GM23338 (cell line): ENCODE measurements around the gene RXRG. TPM values are rescaled to one million over a fixed set of nuclear protein-coding genes. Genes with fewer than 3 reads are reported as not detected.

ENCODE experiments used
- ATAC-seq: fragments of 200-7000 bp; cut with Tn5 transposase; 3 replicates; pipeline ENCODE4 v1.9.1; 2020
- DNase-seq: peaks from one replicate; pipeline ENCODE4 v3.0.0-alpha.2; 2015; ENCODE audit warnings: low spot score
- H2AFZ ChIP-seq: fragments of 200-600 bp; sonication (generic); 2 replicates; pipeline ENCODE4 v1.8.0; 2016; ENCODE audit warnings: antibody characterized with exemption, mild to moderate bottlenecking, moderate library complexity
- H3F3A ChIP-seq: fragments of 200-600 bp; sonication (generic); replicated peaks from 2 replicates; pipeline ENCODE4 v1.8.0; 2017; ENCODE audit warnings: antibody characterized with exemption, mixed run types, low read depth
- H3K27ac ChIP-seq: fragments of 200-600 bp; sonication (generic); 2 replicates; pipeline ENCODE4 v1.6.1; 2016; ENCODE audit warnings: low read depth
- H3K27me3 ChIP-seq: fragments of 200-600 bp; sonication (generic); 2 replicates; pipeline ENCODE4 v1.8.0; 2016; ENCODE audit warnings: mild to moderate bottlenecking, mixed run types, moderate library complexity; ENCODE audit not compliant: insufficient read depth
- H3K36me3 ChIP-seq: fragments of 200-600 bp; sonication (generic); 2 replicates; pipeline ENCODE4 v1.8.0; 2016; ENCODE audit warnings: mild to moderate bottlenecking; ENCODE audit not compliant: insufficient read depth
- H3K4me1 ChIP-seq: fragments of 200-600 bp; sonication (generic); 2 replicates; pipeline ENCODE4 v1.8.0; 2016; ENCODE audit warnings: mild to moderate bottlenecking, moderate library complexity; ENCODE audit not compliant: insufficient read depth
- H3K4me2 ChIP-seq: fragments of 200-600 bp; sonication (generic); 2 replicates; pipeline ENCODE4 v1.7.1; 2017; ENCODE audit warnings: mixed run types
- H3K4me3 ChIP-seq: fragments of 200-600 bp; sonication (generic); 2 replicates; pipeline ENCODE4 v1.6.1; 2016; ENCODE audit warnings: mixed run types
- H3K79me2 ChIP-seq: fragments of 200-600 bp; sonication (generic); replicated peaks from 2 replicates; pipeline ENCODE4 v1.8.0; 2017; ENCODE audit warnings: mild to moderate bottlenecking; ENCODE audit not compliant: insufficient read depth
- H3K9me2 ChIP-seq: fragments of 200-600 bp; sonication (generic); 2 replicates; pipeline ENCODE4 v1.8.0; 2017; ENCODE audit not compliant: insufficient read depth
- H4K20me1 ChIP-seq: fragments of 200-600 bp; sonication (generic); replicated peaks from 2 replicates; pipeline ENCODE4 v1.8.0; 2017; ENCODE audit warnings: mild to moderate bottlenecking; ENCODE audit not compliant: insufficient read depth
- H3K27ac Mint-ChIP-seq: 2 replicates; pipeline ENCODE4 v1.8.0; 2020; ENCODE audit warnings: inconsistent platforms, mild to moderate bottlenecking, moderate library complexity, mixed read lengths
- H3K27me3 Mint-ChIP-seq: 3 replicates; pipeline ENCODE4 v1.8.0; 2022; ENCODE audit warnings: low read depth, mild to moderate bottlenecking, moderate library complexity, mixed read lengths, inconsistent platforms; ENCODE audit not compliant: insufficient read depth, poor library complexity
- H3K36me3 Mint-ChIP-seq: 3 replicates; pipeline ENCODE4 v1.8.0; 2021; ENCODE audit warnings: low read depth, mild to moderate bottlenecking, inconsistent platforms, moderate library complexity, mixed read lengths
- H3K4me1 Mint-ChIP-seq: 3 replicates; pipeline ENCODE4 v1.8.0; 2020; ENCODE audit warnings: mild to moderate bottlenecking, inconsistent platforms, mixed read lengths
- H3K4me3 Mint-ChIP-seq: 3 replicates; pipeline ENCODE4 v1.8.0; 2021; ENCODE audit warnings: moderate library complexity, mild to moderate bottlenecking, inconsistent platforms, mixed read lengths
- H3K9me3 Mint-ChIP-seq: 3 replicates; pipeline ENCODE4 v1.8.0; 2020; ENCODE audit warnings: moderate library complexity, mild to moderate bottlenecking, inconsistent platforms, mixed read lengths
- CREB1 ChIP-seq: fragments of 250-450 bp; sonication (Bioruptor Pico); IDR thresholded peaks from 2 replicates; pipeline ENCODE4 v1.5.0; 2020; ENCODE audit warnings: low read depth, mild to moderate bottlenecking, moderate library complexity
- ETS1 ChIP-seq: IDR thresholded peaks from 2 replicates; pipeline ENCODE4 v1.6.1; 2016; ENCODE audit warnings: antibody characterized with exemption
- EZH2 ChIP-seq: fragments of 200-600 bp; sonication (generic); IDR thresholded peaks from one replicate; pipeline ENCODE4 v1.8.0; 2017; ENCODE audit warnings: antibody characterized with exemption, mild to moderate bottlenecking, low read depth; ENCODE audit not compliant: unreplicated experiment
- EZH2phosphoT487 ChIP-seq: fragments of 200-600 bp; sonication (generic); IDR thresholded peaks from one replicate; pipeline ENCODE4 v1.8.1; 2018; ENCODE audit warnings: antibody characterized with exemption; ENCODE audit not compliant: unreplicated experiment
- JUNB ChIP-seq: IDR thresholded peaks from one replicate; pipeline ENCODE4 v1.6.1; 2016; ENCODE audit warnings: antibody characterized with exemption; ENCODE audit not compliant: unreplicated experiment
- NANOG ChIP-seq: IDR thresholded peaks from 2 replicates; pipeline ENCODE4 v1.6.1; 2016; ENCODE audit warnings: antibody characterized with exemption, borderline replicate concordance
- POLR2AphosphoS5 ChIP-seq: IDR thresholded peaks from 2 replicates; pipeline ENCODE4 v1.6.1; 2016; ENCODE audit warnings: antibody characterized with exemption, low read depth
- STAT1 ChIP-seq: IDR thresholded peaks from one replicate; pipeline ENCODE4 v1.6.1; 2016; ENCODE audit warnings: antibody characterized with exemption; ENCODE audit not compliant: unreplicated experiment
- ZNF114 ChIP-seq: fragments of 250-450 bp; sonication (Bioruptor Pico); IDR thresholded peaks from 2 replicates; pipeline ENCODE4 v1.5.0; 2020; ENCODE audit warnings: mild to moderate bottlenecking, moderate library complexity
- ZNF331 ChIP-seq: fragments of 250-450 bp; sonication (Bioruptor Pico); IDR thresholded peaks from 2 replicates; pipeline ENCODE4 v1.5.0; 2020; ENCODE audit warnings: low read depth, mild to moderate bottlenecking, moderate library complexity
- polyA plus RNA-seq: library from polyadenylated mRNA; unstranded; fragments of >200 nt; fragmentation: Nextera tagmentation; extraction: Ambion mirVana; gene quantifications from 2 replicates; pipeline ENCODE4 v1.2.1, GENCODE V29; 2016
- total RNA-seq: library from RNA; depleted of rRNA; stranded (reverse); fragments of >200 nt; shearing (Covaris generic); gene quantifications from 2 replicates; pipeline ENCODE4 v1.2.3, GENCODE V29; 2014
- TF ChIP-seq, protein P1 (sequence below): IDR thresholded peaks from one replicate; pipeline ENCODE4 v1.6.1; 2018; ENCODE audit warnings: antibody characterized with exemption; ENCODE audit not compliant: unreplicated experiment
- TF ChIP-seq, protein P2 (sequence below), 2 experiments: fragments of 200-600 bp in 1 of 2; sonication (generic) in 1 of 2; conservative IDR thresholded peaks; 2 replicates each; pipeline versions ENCODE4 v1.5.1 to v1.6.1; 2016 to 2017; ENCODE audit warnings: antibody characterized with exemption in 2 of 2, low read depth in 2 of 2, mild to moderate bottlenecking in 2 of 2, moderate library complexity in 1 of 2

RXRG gene
- total and polyA plus RNA-seq, 2 experiments from 2014 or later: not detected

DNA sequence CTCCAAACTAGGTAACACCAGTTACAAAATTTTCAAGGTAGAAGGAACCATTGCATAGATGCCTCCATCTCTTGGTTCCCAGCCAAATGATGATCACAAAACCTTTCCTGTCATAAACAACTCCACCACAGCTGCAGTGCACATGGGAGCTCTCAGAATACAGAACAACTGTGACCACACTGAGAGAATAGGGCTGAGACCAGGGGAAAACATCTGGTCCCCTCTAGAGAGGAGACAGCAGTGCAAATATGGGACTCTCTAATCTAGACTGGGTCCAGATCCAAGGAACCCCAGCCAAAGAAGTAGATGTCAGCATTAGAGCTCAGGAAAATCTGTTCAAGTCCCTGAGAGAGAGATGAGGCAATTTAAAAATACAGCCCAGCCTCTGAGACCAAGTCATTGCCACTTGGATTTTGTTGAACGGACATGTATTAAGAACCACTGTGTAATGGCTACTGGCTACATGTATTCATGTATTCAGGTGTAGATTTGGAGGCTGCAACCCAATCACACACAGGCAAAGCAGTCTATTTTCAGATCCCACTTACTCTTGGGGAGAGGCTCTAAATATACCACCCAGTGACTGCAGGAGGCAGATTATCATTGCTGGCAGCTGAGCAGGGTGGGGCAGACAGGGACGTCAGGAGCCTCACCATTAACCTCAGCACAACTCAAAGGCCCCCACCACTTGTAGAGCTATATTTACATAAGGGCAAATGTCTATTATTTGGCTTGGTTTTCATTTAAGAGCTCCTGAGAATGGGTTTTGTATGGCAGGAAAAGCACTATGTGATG lies 7.6 kb upstream of the RXRG start:
- no peak for DNase-seq
- H4K20me1 ChIP-seq: no peaks in the 10 kb centered on the region; the same call in 1 of the 2 replicates
- no peak overlapping the region for H3K4me3 ChIP-seq
- H3K9me2 ChIP-seq: no peaks in the 10 kb centered on the region
- H3K4me1 Mint-ChIP-seq: peaks cover 5% of the 10 kb centered on the region; the same call in 1 of the 3 replicates
- peaks cover 24% of the 10 kb centered on the region for H3K27me3 ChIP-seq
- H3K9me3 Mint-ChIP-seq: no peaks in the 10 kb centered on the region
- no peaks in the 10 kb centered on the region for H3K79me2 ChIP-seq
- TF ChIP-seq STAT1 (no peak), ZNF331 (CRISPR knock-in tag) (no peak), NANOG (no peak), POLR2AphosphoS5 (no peak)
- no peaks in the 10 kb centered on the region for H3K36me3 ChIP-seq
- H2AFZ ChIP-seq: no peak overlapping the region
- H3K27ac Mint-ChIP-seq: no peak overlapping the region
- H3F3A ChIP-seq: no peaks in the 10 kb centered on the region
- H3K36me3 Mint-ChIP-seq: no peaks in the 10 kb centered on the region
- peaks cover 4% of the 10 kb centered on the region for H3K27me3 Mint-ChIP-seq
- no peaks in the 10 kb centered on the region for H3K4me1 ChIP-seq
- H3K4me3 Mint-ChIP-seq: no peak overlapping the region
- no peak overlapping the region for H3K27ac ChIP-seq
- ATAC-seq: no peak
- H3K4me2 ChIP-seq: no peak overlapping the region

GRCh38 chr1:165451691-165452090 lies 6.8 kb upstream of the RXRG start:
- H3K36me3 ChIP-seq: no peaks in the 10 kb centered on the region
- no peaks in the 10 kb centered on the region for H3F3A ChIP-seq
- no peak overlapping the region for H3K4me2 ChIP-seq
- no peaks in the 10 kb centered on the region for H3K79me2 ChIP-seq
- H3K9me2 ChIP-seq: no peaks in the 10 kb centered on the region
- Mint-ChIP-seq H3K9me3 (no peaks in the 10 kb centered on the region), H3K27me3 (peaks cover 4% of the 10 kb centered on the region), H3K4me1 (peaks cover 3% of the 10 kb centered on the region; the same call in 1 of the 3 replicates), H3K36me3 (no peaks in the 10 kb centered on the region), H3K4me3 (no peak overlapping the region), H3K27ac (no peak overlapping the region)
- H4K20me1 ChIP-seq: no peaks in the 10 kb centered on the region; the same call in 1 of the 2 replicates
- H2AFZ ChIP-seq: no peak overlapping the region
- H3K4me1 ChIP-seq: no peaks in the 10 kb centered on the region
- H3K27ac ChIP-seq: no peak overlapping the region
- H3K4me3 ChIP-seq: no peak overlapping the region
- no peak for ATAC-seq
- DNase-seq: no peak
- H3K27me3 ChIP-seq: peaks cover 32% of the 10 kb centered on the region
- TF ChIP-seq NANOG: no peak
- no peak for TF ChIP-seq EZH2
- TF ChIP-seq, protein P1, sequence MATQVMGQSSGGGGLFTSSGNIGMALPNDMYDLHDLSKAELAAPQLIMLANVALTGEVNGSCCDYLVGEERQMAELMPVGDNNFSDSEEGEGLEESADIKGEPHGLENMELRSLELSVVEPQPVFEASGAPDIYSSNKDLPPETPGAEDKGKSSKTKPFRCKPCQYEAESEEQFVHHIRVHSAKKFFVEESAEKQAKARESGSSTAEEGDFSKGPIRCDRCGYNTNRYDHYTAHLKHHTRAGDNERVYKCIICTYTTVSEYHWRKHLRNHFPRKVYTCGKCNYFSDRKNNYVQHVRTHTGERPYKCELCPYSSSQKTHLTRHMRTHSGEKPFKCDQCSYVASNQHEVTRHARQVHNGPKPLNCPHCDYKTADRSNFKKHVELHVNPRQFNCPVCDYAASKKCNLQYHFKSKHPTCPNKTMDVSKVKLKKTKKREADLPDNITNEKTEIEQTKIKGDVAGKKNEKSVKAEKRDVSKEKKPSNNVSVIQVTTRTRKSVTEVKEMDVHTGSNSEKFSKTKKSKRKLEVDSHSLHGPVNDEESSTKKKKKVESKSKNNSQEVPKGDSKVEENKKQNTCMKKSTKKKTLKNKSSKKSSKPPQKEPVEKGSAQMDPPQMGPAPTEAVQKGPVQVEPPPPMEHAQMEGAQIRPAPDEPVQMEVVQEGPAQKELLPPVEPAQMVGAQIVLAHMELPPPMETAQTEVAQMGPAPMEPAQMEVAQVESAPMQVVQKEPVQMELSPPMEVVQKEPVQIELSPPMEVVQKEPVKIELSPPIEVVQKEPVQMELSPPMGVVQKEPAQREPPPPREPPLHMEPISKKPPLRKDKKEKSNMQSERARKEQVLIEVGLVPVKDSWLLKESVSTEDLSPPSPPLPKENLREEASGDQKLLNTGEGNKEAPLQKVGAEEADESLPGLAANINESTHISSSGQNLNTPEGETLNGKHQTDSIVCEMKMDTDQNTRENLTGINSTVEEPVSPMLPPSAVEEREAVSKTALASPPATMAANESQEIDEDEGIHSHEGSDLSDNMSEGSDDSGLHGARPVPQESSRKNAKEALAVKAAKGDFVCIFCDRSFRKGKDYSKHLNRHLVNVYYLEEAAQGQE: no peak
- TF ChIP-seq, protein P2, sequence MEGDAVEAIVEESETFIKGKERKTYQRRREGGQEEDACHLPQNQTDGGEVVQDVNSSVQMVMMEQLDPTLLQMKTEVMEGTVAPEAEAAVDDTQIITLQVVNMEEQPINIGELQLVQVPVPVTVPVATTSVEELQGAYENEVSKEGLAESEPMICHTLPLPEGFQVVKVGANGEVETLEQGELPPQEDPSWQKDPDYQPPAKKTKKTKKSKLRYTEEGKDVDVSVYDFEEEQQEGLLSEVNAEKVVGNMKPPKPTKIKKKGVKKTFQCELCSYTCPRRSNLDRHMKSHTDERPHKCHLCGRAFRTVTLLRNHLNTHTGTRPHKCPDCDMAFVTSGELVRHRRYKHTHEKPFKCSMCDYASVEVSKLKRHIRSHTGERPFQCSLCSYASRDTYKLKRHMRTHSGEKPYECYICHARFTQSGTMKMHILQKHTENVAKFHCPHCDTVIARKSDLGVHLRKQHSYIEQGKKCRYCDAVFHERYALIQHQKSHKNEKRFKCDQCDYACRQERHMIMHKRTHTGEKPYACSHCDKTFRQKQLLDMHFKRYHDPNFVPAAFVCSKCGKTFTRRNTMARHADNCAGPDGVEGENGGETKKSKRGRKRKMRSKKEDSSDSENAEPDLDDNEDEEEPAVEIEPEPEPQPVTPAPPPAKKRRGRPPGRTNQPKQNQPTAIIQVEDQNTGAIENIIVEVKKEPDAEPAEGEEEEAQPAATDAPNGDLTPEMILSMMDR (conservative IDR thresholded peaks at IDR 0.05; ENCODE audit: low read depth in 2 of 2): no peak
- no peak for TF ChIP-seq CREB1
- TF ChIP-seq EZH2phosphoT487: no peak
- TF ChIP-seq JUNB: no peak
- TF ChIP-seq ETS1: no peak
- no peak for TF ChIP-seq STAT1
- TF ChIP-seq ZNF114 (CRISPR knock-in tag): no peak
- TF ChIP-seq POLR2AphosphoS5: no peak
- TF ChIP-seq ZNF331 (CRISPR knock-in tag): no peak
